GM23248 (cell line): ENCODE data around the gene TEPSIN.

ENCODE experiments used
- EZH2 ChIP-seq: fragments of 200-600 bp; sonication (generic); IDR thresholded peaks from 2 replicates; pipeline ENCODE4 v1.6.1; 2018; ENCODE audit warnings: antibody characterized with exemption, mild to moderate bottlenecking; ENCODE audit not compliant: insufficient read depth, poor library complexity, severe bottlenecking
- EZH2phosphoT487 ChIP-seq: fragments of 200-600 bp; sonication (generic); IDR thresholded peaks from 2 replicates; pipeline ENCODE4 v1.6.1; 2018; ENCODE audit warnings: antibody characterized with exemption, moderate library complexity, mild to moderate bottlenecking, low read depth; ENCODE audit not compliant: insufficient read depth

GRCh38 chr17:81245665-81246342 is 6.9 kb upstream of the TEPSIN start:
- TF ChIP-seq EZH2 (no peak), EZH2phosphoT487 (no peak)
